Esophagus mucosa (tissue), 1 donor: ENCODE results near the gene NAA60. TPM values are rescaled to one million over a fixed set of nuclear protein-coding genes. Genes with fewer than 3 reads are reported as not detected.
A peak's percentile ranks its signal among the peaks of the same experiment; 100 is the strongest.
"Not testable (repeated sequence)": the region's sequence is repeated elsewhere in the genome, so short reads cannot be mapped to it uniquely, and the experiment has no call there.

Experiments used
- ATAC-seq: fragments of 200-7000 bp; cut with Tn5 transposase; one replicate; pipeline ENCODE4 v1.9.1; 2020
- total RNA-seq: library from RNA; stranded (reverse); gene quantifications from one replicate; pipeline ENCODE4 v1.2.4, GENCODE V29; 2023
- donor health status: DM: yes; HTN: yes; CAD: no.

Gene NAA60
- total RNA-seq, 1 donor from 2014 or later, result 24.5 TPM

- no peak for ATAC-seq
Observed at GRCh38 chr16:3511286-3512180, 68.1 kb downstream of the NAA60 start.

- no peak for ATAC-seq
Observed at GRCh38 chr16:3513892-3514583, 70.6 kb downstream of the NAA60 start.

- ATAC-seq, result no peak
Observed at GRCh38 chr16:3514621-3515020, 71.1 kb downstream of the NAA60 start.

GRCh38 chr16:3515897-3516296 is 72.4 kb downstream of the NAA60 start:
- ATAC-seq, result no peak

- no peak for ATAC-seq
Observed at GRCh38 chr16:3518292-3518985, 75.0 kb downstream of the NAA60 start.

GRCh38 chr16:3518986-3519348 is 75.5 kb downstream of the NAA60 start:
- ATAC-seq, result no peak

- ATAC-seq, result no peak
Observed at GRCh38 chr16:3519581-3519980, 76.1 kb downstream of the NAA60 start.

- ATAC-seq, result no peak
Observed at GRCh38 chr16:3520413-3520812, 76.9 kb downstream of the NAA60 start.

- no peak for ATAC-seq
Observed at GRCh38 chr16:3520841-3521240, 77.4 kb downstream of the NAA60 start.

GRCh38 chr16:3523281-3523680 is 79.8 kb downstream of the NAA60 start:
- no peak for ATAC-seq

- ATAC-seq, result no peak
Observed at GRCh38 chr16:3525951-3526350, 82.5 kb downstream of the NAA60 start.

GRCh38 chr16:3527216-3527829 is 83.8 kb downstream of the NAA60 start:
- not testable (repeated sequence) for ATAC-seq

GRCh38 chr16:3528406-3528805 is 84.9 kb downstream of the NAA60 start:
- no peak for ATAC-seq

GRCh38 chr16:3529175-3529574 is 85.7 kb downstream of the NAA60 start:
- ATAC-seq, result no peak

GRCh38 chr16:3530371-3530914 is 87.0 kb downstream of the NAA60 start:
- peak; percentile 63 for ATAC-seq

- no peak for ATAC-seq
Observed at GRCh38 chr16:3532741-3533140, 89.3 kb downstream of the NAA60 start.

- ATAC-seq, result no peak
Observed at GRCh38 chr16:3534126-3534525, 90.6 kb downstream of the NAA60 start.

GRCh38 chr16:3536271-3536731 is 92.8 kb downstream of the NAA60 start:
- no peak for ATAC-seq
